GM10847 (cell line): ENCODE measurements around the gene SCYGR3.

Experiments used
- POLR2A ChIP-seq: IDR thresholded peaks from 2 replicates; pipeline ENCODE4 v1.6.1; 2011; ENCODE audit not compliant: insufficient read length; ENCODE audit errors: extremely low read depth

The SCYGR3 gene

GRCh38 chr2:227614740-227615139 is at the start of gene SCYGR3:
SCYGR3 (minus strand) TSS chr2:227614840; CDS start chr2:227614840, 0 bp downstream.
- no peak for TF ChIP-seq POLR2A

GRCh38 chr2:227661827-227662226 is 47.2 kb upstream of the SCYGR3 start:
- no peak for TF ChIP-seq POLR2A

- no peak for TF ChIP-seq POLR2A
Measured at GRCh38 chr2:227661025-227661649, 46.5 kb upstream of the SCYGR3 start.

- no peak for TF ChIP-seq POLR2A
Measured at GRCh38 chr2:227657199-227657845, 42.7 kb upstream of the SCYGR3 start.

- no peak for TF ChIP-seq POLR2A
Measured at GRCh38 chr2:227655454-227655853, 40.8 kb upstream of the SCYGR3 start.

- no peak for TF ChIP-seq POLR2A
Measured at GRCh38 chr2:227654426-227654825, 39.8 kb upstream of the SCYGR3 start.

GRCh38 chr2:227653419-227653818 is 38.8 kb upstream of the SCYGR3 start:
- no peak for TF ChIP-seq POLR2A

- TF ChIP-seq POLR2A, result no peak
Measured at GRCh38 chr2:227643990-227644551, 29.4 kb upstream of the SCYGR3 start.

GRCh38 chr2:227642656-227643055 is 28.0 kb upstream of the SCYGR3 start:
- TF ChIP-seq POLR2A, result no peak

- TF ChIP-seq POLR2A, result no peak
Measured at GRCh38 chr2:227634201-227634600, 19.6 kb upstream of the SCYGR3 start.

- no peak for TF ChIP-seq POLR2A
Measured at GRCh38 chr2:227632827-227633226, 18.2 kb upstream of the SCYGR3 start.

GRCh38 chr2:227630322-227630721 is 15.7 kb upstream of the SCYGR3 start:
- TF ChIP-seq POLR2A, result no peak

- no peak for TF ChIP-seq POLR2A
Measured at GRCh38 chr2:227629435-227629834, 14.8 kb upstream of the SCYGR3 start.

GRCh38 chr2:227627769-227628168 is 13.1 kb upstream of the SCYGR3 start:
- TF ChIP-seq POLR2A, result no peak

- TF ChIP-seq POLR2A, result no peak
Measured at GRCh38 chr2:227626580-227627151, 12.0 kb upstream of the SCYGR3 start.

GRCh38 chr2:227625420-227625819 is 10.8 kb upstream of the SCYGR3 start:
- no peak for TF ChIP-seq POLR2A

- no peak for TF ChIP-seq POLR2A
Measured at GRCh38 chr2:227623226-227623625, 8.6 kb upstream of the SCYGR3 start.
